ENCODE data around the gene STAG2.

The STAG2 gene

DNA sequence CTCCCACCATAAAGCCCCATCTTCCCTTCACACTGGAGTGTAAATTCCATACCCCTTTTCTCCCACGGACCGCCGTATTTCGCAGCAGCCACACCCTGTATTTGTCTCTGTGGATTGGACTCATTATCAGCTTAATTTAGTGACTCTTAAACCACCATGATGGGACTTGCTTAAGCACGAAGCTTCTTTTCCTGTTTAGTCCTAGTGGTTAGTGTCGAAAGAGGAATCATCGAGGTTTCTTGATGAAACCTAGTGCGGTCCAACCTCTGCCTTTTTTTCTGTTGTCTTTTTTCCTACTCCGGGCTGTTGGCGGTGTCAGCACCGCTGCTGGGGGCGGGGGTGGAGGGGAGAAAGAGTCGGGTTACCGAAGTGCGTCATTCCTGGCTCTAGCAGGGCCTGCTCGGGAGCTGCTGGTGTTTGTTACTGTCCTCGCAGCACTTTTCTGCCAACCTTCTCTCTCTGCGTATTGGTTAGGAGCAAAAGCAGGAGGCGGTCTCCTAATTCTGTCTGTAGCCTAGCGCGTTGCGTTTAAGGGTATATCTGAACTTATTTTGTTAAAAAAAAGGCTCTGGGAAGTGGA lies 1.4 kb downstream of the STAG2 start (continued):
- TF ChIP-seq ZNF140 (tag by site-specific recombination; IDR thresholded peaks at IDR 0.05) (no peak), ZNF670 (tag by site-specific recombination; IDR thresholded peaks at IDR 0.05; ENCODE audit: low read depth) (no peak), ZNF354C (tag by site-specific recombination; IDR thresholded peaks at IDR 0.05; ENCODE audit: borderline replicate concordance, low read depth) (no peak), ZNF274 (IDR thresholded peaks at IDR 0.05; ENCODE audit: low read length) (no peak), ZNF274 (tag by site-specific recombination; IDR thresholded peaks at IDR 0.05; ENCODE audit: borderline replicate concordance) (no peak), ZNF398 (tag by site-specific recombination; IDR thresholded peaks at IDR 0.05) (peak; percentile 73), CTCF (tag by site-specific recombination; IDR thresholded peaks at IDR 0.05) (peak; percentile 20; the same call in 1 of the 2 replicates), ZNF184 (tag by site-specific recombination; IDR thresholded peaks at IDR 0.05) (no peak), ZNF426 (tag by site-specific recombination; IDR thresholded peaks at IDR 0.05) (no peak), ZNF585B (tag by site-specific recombination; IDR thresholded peaks at IDR 0.05) (no peak), ZNF324 (tag by site-specific recombination; IDR thresholded peaks at IDR 0.05) (no peak), ZFP37 (tag by site-specific recombination; IDR thresholded peaks at IDR 0.05) (no peak), KLF7 (tag by site-specific recombination; IDR thresholded peaks at IDR 0.05; ENCODE audit: borderline replicate concordance) (peak; percentile 52; the same call in 1 of the 2 replicates), ZFP69B (tag by site-specific recombination; IDR thresholded peaks at IDR 0.05) (no peak), ZNF629 (tag by site-specific recombination; IDR thresholded peaks at IDR 0.05) (peak; percentile 76), ZNF37A (tag by site-specific recombination; IDR thresholded peaks at IDR 0.05) (no peak), ZNF521 (tag by site-specific recombination; IDR thresholded peaks at IDR 0.05) (no peak), ZNF174 (tag by site-specific recombination; IDR thresholded peaks at IDR 0.05) (no peak), ZNF548 (tag by site-specific recombination; IDR thresholded peaks at IDR 0.05) (no peak), ZNF239 (tag by site-specific recombination; IDR thresholded peaks at IDR 0.05) (no peak), SETDB1 (IDR thresholded peaks at IDR 0.05; ENCODE audit: insufficient read length, low read length) (no peak), ZNF785 (tag by site-specific recombination; IDR thresholded peaks at IDR 0.05) (no peak), ZBTB20 (tag by site-specific recombination; IDR thresholded peaks at IDR 0.05) (peak; percentile 78), ZNF571 (tag by site-specific recombination; IDR thresholded peaks at IDR 0.05) (no peak), WT1 (tag by site-specific recombination; IDR thresholded peaks at IDR 0.05) (peak; percentile 15; the same call in 1 of the 2 replicates), ZNF214 (tag by site-specific recombination; IDR thresholded peaks at IDR 0.05; ENCODE audit: borderline replicate concordance) (no peak), ZNF792 (tag by site-specific recombination; IDR thresholded peaks at IDR 0.05) (no peak), ZNF341 (tag by site-specific recombination; IDR thresholded peaks at IDR 0.05; ENCODE audit: low read depth) (peak; percentile 73), ZNF621 (tag by site-specific recombination; IDR thresholded peaks at IDR 0.05) (no peak)
- TF ChIP-seq, protein P1, sequence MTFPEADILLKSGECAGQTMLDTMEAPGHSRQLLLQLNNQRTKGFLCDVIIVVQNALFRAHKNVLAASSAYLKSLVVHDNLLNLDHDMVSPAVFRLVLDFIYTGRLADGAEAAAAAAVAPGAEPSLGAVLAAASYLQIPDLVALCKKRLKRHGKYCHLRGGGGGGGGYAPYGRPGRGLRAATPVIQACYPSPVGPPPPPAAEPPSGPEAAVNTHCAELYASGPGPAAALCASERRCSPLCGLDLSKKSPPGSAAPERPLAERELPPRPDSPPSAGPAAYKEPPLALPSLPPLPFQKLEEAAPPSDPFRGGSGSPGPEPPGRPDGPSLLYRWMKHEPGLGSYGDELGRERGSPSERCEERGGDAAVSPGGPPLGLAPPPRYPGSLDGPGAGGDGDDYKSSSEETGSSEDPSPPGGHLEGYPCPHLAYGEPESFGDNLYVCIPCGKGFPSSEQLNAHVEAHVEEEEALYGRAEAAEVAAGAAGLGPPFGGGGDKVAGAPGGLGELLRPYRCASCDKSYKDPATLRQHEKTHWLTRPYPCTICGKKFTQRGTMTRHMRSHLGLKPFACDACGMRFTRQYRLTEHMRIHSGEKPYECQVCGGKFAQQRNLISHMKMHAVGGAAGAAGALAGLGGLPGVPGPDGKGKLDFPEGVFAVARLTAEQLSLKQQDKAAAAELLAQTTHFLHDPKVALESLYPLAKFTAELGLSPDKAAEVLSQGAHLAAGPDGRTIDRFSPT (tag by site-specific recombination; IDR thresholded peaks at IDR 0.05) = peak; percentile 64; the same call in 1 of the 2 replicates
- TF ChIP-seq, protein P2, sequence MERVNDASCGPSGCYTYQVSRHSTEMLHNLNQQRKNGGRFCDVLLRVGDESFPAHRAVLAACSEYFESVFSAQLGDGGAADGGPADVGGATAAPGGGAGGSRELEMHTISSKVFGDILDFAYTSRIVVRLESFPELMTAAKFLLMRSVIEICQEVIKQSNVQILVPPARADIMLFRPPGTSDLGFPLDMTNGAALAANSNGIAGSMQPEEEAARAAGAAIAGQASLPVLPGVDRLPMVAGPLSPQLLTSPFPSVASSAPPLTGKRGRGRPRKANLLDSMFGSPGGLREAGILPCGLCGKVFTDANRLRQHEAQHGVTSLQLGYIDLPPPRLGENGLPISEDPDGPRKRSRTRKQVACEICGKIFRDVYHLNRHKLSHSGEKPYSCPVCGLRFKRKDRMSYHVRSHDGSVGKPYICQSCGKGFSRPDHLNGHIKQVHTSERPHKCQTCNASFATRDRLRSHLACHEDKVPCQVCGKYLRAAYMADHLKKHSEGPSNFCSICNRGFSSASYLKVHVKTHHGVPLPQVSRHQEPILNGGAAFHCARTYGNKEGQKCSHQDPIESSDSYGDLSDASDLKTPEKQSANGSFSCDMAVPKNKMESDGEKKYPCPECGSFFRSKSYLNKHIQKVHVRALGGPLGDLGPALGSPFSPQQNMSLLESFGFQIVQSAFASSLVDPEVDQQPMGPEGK (tag by site-specific recombination; IDR thresholded peaks at IDR 0.05) = peak; percentile 99
- TF ChIP-seq, protein P3, sequence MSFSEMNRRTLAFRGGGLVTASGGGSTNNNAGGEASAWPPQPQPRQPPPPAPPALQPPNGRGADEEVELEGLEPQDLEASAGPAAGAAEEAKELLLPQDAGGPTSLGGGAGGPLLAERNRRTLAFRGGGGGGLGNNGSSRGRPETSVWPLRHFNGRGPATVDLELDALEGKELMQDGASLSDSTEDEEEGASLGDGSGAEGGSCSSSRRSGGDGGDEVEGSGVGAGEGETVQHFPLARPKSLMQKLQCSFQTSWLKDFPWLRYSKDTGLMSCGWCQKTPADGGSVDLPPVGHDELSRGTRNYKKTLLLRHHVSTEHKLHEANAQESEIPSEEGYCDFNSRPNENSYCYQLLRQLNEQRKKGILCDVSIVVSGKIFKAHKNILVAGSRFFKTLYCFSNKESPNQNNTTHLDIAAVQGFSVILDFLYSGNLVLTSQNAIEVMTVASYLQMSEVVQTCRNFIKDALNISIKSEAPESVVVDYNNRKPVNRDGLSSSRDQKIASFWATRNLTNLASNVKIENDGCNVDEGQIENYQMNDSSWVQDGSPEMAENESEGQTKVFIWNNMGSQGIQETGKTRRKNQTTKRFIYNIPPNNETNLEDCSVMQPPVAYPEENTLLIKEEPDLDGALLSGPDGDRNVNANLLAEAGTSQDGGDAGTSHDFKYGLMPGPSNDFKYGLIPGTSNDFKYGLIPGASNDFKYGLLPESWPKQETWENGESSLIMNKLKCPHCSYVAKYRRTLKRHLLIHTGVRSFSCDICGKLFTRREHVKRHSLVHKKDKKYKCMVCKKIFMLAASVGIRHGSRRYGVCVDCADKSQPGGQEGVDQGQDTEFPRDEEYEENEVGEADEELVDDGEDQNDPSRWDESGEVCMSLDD (tag by site-specific recombination; IDR thresholded peaks at IDR 0.05) = no peak

Measured in HEK293 (cell line).